Measurements from ENCODE around the gene KLK2.

- TF ChIP-seq CTCF (IDR thresholded peaks at IDR 0.05; ENCODE audit: control extremely low read depth in 1 of 3, insufficient read depth in 1 of 3, low read depth in 1 of 3, low read length in 3 of 3) (no peak), USF2 (IDR thresholded peaks at IDR 0.05; ENCODE audit: low read length) (no peak), POLR2A (IDR thresholded peaks at IDR 0.05; ENCODE audit: control extremely low read depth in 1 of 2, low read depth in 2 of 2, low read length in 2 of 2) (no peak), SUZ12 (IDR thresholded peaks at IDR 0.05; ENCODE audit: low read length) (no peak), RXRA (IDR thresholded peaks at IDR 0.05; ENCODE audit: insufficient read depth, low read depth, low read length) (no peak), ATF3 (IDR thresholded peaks at IDR 0.05; ENCODE audit: insufficient read depth, low read depth, low read length) (no peak)
Observed at GRCh38 chr19:50831026-50831396, 42.2 kb upstream of the KLK2 start.
